NCI-H748 treated with DMSO at 0.1 percent for 48 hours (cell line): ENCODE data around the gene PLXND1.
"Not testable (repeated sequence)": the region's sequence is repeated elsewhere in the genome, so short reads cannot be mapped to it uniquely, and the experiment has no call there.

Source experiments
- DNase-seq: peaks from one replicate; lab custom pipeline; 2025; lab: John Stamatoyannopoulos, UW

Gene PLXND1

DNA sequence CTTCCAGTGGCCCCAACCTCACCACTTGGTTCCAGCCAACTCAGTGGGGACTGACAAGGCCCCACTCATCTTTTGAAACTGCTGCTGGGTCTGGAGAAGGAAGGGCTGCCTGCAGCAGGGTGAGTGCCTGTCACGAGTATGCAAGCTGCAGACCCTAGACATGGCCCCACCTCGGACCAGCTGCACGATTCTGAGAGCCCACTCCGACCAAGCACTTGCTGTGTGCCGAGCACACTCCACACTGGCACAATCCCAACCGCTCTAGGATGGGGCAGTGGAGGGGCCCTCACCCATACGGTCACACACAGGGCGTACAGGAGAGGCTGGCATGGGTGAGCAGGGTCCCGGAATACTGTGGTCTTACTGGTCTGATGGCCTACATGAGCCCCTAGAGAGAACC, 8.0 kb upstream of the PLXND1 start:
- DNase-seq: no peak

DNA sequence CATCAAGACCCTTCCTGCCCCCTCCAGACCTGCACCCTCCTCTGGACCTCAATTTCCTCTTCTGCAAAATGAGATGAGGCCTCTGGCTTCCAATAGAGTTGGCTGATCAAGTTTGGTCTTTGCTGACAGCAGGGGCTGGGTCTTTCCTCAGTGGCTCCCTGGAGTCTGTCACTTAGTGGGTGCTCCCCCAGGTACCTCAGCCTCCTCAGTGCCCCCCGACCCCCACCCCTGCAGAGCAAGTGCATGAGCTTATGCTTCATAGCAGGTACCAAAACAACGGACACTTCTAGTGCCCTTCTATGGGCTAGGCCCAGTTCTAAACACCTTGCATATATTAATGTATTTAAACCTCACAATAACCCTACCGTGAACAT, 6.9 kb upstream of the PLXND1 start:
- no peak for DNase-seq

DNA sequence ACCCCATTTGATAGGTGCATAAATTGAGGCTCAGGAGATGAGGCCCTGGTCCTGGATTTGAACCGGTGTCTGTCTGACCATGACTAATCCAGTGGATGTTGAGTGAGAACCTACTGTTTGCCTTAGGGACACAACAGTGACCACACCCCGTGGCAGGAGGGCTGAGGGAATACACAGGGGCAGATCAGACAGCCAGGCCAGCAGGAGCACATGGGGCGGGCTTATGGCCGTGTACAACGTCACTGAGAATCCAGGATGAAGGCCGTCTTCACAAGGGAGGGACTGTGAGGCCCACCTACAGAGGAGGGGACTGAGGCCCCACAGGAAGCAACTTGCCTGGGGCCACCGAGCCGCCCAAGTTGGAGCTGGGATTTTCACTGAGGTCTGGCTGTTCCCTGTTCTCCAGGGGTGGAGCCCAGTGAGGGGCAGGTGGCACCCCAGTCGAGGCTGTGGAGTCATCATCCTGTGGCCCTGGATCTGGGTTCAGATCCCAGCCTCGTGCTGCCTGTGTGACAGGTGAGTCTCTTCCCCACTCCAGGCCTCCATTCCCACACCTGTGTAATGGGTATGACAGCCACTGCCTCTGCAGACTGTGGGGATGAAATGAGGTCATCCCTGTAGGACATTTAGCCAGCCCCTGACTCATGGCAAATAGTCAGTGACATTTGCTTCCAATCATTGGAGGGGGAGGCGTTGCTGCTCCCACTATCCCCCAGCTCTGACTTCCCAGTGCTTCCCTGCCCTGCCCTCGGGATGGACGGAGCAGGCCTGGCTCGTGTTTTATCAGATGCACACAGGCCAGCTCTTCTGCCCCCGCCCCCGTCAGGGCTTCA, 6.3 kb upstream of the PLXND1 start:
- DNase-seq: no peak

DNA sequence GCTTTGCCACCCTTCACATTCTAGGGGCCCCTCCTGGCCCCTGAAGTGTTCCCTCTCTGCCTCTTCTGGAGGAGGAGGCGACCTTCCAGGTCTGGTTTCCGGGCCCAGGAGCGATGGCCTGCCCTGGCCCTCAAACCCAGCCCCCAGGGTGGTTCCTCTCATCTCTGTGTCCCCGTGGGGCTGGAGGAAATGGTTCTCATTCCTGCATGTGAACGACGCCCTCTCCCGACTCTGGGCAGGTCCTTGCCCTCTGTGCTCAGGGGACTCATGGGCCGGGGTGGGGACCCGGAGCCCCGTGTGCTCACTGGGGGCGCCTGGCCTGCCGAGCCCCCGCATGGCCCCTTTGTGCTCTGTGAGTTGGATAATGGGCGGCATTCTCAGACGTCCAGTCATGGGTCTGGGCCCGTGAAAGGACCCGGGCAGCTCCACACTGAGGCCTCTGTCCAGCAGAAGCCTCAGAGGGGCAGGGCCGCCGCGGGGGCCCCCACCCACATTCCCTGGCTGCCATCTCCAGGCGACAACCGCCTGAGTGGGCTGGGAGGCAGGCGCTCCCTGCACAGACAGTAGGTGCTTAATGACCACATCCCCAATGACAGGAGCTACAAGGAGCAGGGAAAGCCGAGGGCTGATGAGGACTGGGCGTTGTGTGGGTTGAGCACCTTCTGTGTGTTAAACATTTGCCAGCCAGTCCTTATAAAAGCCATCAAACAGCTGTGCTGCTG, 5.5 kb upstream of the PLXND1 start:
- no peak for DNase-seq

DNA sequence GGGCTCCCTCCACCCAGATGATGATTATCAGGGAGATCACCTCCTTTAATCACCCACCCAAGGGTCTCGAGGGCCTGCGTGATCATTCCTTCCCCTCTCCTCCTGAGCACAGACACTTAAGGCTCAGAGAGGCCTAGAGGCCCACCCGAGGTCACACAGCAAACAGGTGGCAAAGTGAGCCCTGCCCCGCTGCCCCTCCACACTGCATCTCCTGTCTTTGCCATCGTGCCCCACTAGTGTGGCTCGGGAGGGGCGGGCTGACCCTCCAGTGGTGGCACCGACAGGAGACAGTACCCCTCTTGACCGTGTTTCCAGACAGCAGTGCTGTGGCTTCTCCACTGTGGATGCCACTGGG, 4.9 kb upstream of the PLXND1 start:
- DNase-seq: no peak

DNA sequence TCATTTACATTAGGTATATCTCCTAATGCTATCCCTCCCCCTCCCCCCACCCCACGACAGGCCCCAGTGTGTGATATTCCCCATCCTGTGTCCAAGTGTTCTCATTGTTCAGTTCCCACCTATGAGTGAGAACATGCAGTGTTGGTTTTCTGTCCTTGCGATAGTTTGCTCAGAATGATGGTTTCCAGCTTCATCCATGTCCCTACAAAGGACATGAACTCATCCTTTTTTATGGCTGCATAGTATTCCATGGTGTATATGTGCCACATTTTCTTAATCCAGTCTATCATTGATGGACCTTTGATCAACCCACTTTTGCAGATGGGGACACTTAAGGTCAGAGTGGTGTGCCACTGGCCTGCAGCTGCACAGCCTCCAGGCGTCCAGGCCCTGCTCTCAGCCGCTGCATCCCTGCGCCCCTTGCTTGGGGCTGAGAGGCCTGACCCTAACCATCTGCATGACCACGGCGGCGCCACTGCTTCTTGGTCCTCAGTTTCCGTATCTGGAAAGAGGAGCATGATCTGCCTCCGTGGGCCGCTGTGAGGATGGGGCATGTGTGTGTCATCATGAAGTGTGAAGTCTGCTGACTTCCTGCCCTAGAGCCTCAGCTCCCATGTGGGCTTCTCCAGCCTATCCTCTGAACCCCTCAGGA, 4.4 kb upstream of the PLXND1 start:
- not testable (repeated sequence) for DNase-seq

DNA sequence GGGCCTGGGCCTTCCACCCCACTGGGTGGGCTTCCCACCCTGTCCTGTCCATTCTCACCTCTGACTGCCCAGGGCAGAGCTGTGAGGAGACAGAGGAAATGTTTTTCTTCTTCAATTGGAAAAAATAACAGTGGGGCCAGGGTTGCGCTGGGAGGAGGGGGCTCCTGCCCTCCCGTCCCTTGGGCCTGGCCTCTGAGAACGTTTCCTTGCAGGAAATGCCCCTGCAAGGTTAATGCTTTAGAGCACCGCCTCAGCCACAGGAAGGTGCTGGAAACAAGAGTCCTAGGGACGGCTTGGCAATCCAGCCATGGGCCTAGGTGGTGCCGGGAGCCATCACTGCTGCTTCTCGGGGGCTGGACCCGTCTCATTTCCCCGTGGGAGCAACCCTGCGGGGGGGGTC, 3.8 kb upstream of the PLXND1 start:
- DNase-seq: no peak

DNA sequence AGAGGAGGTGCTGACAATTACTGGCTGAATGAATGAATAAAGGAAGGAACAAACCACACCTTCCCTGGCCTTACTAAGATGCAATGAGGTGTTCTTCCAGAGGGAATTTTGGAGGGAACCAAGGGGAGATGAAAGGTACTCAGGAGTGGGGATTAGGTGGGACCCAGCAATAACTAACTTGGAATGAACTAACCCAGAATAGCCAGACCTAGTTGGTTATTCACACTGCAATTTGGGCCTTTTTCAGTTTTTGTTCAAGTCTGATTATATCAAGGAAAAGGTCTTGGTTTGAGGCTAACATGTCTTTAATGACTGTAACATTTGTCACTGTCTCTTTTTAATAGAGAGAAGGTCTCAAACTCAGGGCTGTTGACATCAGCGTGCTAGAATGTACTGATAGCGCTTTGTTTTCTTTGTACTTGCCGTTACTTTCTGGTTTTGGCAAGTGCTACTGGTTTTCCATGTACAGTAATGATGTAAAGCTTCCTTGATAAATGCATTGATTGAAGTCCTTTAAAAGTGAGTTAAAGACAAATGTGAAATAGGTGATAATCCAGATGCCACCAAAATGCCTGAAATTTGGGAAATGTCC, 3.2 kb upstream of the PLXND1 start:
- no peak for DNase-seq

DNA sequence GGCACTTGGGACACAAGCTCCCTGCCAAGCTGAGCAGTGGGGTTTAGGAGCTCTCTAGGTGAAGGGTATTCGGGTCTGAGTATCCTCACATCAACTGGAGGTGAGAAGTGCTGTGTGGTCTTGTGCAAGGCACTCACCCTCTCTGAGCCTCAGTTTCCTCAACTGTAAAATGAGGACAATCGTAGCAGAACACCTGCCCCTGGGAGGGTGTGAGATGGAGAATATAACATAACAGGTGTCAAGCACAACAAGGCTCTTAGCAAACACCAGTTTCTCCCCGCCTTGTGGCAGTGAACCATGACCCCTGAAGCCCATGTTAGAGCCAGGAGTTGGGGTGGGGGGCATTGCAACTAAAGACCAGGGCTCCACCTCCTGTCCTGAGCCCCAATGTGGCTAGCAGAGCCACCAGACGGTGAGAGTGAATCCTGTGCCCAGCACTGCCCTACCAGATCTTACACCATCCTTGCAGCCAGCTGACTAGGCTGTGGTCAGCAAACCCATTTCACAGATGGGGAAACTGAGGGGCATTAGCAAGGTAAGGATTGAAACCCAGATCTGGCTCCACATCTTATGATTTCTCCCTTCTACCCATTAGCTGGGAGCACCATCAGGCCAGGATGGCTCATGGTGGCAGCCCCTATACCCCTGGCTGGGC, 2.6 kb upstream of the PLXND1 start:
- DNase-seq: no peak

DNA sequence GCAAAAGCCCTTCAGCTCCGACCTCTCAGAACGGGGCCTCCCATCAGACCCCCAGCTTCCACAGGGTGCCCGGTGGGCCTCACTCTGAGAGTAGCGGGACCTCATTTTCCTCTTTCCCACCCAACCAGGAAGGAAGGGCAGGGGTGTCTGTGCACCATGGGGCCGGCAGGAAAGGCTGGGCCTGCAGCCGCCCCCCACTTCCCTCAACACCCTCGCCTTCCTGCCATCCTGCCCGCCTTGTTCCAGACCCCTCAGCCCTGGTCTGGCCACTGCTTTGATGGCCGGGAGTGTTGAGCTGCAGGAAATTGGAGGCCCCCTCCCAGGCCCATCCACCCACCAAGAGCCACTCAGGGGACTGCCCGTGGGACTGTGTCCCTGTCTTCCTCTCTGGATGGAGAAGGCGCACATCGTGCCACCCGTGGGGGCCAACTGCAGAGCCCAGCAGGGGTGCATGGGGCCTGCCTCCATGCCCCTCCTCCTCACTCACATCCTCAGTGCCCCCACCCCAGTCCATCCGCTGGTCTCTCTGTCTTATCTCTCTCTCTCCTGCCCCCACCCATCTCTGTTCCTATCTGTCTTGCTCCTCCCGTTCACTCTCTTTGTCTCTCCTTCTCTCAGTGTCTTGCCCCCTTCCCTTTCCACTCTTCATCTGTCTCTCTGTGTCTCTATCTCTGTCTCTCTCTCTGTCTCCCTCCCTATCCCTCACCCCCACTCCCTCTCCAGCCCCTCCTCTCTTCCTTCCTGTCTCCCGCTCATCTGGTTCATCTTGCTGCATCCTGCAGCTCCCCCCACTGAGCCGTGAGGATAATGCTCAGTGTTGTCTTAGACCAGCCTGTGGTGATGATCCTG, 1.8 kb upstream of the PLXND1 start:
- DNase-seq: no peak

DNA sequence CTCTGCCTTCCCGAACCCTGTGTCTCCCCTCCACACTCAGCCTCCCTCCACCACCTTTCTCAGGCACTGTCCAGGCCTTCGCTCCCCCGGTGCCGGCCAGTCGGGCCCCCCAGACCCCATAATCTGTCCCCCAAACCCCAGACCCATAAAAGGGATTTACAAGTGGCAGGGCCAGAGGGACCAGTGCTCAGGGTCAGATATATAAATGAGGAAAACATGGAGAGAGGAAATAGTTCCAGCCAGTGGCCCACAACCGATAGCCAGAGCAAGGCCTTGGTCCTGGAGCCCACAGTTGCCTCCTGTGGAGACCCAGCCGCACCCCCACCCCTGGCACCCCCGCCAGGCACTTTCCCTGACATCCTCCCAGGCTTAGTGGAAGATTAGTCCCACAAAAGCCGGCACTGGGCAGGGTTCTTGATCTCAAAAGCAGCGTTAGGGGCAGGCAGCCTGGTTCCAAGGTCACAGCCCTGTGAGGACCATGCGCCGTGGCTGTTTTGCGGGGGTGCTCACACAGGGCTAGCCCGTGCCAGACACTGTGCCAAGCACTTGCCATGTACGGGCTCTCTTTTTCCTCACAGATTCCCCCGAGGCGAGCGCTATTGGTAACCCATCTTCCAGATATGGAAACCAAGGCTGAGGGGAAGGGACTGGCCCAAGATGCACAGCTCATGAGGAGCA, 1.1 kb upstream of the PLXND1 start:
- DNase-seq: no peak

DNA sequence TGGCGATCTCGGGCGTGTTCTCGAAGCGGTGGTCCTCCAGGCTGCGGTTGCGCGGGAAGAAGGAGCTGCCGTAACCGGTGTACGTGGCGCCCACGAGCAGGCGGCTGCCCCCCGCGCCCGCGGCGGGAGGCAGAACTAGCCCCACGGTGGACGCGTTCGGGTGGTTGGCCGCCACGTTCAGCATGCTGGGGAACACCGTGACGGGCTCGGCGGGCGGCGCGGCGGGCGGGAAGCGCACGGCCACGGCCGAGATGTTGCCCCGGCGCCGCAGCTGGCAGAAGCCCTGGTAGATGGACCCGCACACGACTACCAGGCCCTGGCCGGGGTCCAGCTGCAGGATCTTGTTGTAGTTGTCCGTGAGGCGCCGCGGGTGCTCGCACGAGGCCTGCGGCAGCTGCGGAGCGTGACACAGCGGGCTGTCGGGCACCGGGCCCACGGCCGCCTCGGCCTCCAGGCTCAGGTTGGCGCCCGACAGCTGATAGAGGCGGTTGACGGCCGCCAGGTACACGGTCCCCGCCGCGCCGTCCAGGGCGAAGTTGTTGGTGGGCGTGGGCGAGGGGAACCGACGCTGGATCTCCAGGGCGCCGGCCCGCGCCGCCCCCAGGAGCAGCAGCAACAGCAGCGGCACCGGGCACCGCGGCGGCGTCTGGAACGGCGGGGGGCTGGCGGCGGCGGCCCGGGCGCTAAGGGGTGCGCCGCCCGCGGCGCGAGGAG, 397 bp downstream of the PLXND1 start:
- DNase-seq: no peak

DNA sequence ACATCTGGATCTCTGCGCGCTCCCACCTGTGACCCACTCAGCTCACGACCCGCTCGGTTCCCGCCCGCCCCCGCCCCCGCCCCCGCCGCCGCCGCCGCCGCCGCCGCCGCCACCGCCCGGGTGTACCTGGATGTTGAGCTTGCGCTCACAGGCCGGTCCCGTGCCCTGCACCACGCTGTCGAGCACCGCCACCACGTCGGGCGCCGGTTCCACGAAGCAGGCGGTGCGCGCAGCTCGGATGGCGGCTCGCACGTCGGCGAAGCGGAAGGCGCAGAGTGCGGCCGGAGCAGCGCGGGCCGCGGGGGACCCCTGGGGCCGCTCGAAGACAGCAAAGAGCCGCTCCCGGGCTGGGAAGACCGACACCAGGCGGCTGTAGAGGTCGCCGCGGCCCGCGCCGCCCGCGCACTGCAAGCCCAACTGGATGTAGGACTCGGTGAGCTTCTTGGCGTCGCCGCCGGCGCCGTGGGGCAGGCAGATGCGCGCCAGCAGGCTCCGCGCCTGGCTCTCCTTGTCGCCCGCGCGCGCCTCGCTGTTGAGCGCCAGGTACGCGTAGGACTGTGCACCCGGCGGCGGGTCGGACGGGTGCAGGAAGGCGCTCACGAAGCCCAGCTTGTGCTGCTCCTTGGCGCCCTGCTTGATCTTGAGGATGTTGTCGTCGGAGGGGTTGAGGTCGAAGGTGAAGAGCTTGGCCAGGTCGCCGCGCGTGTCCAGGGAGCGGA, 1.1 kb downstream of the PLXND1 start:
- DNase-seq: no peak

DNA sequence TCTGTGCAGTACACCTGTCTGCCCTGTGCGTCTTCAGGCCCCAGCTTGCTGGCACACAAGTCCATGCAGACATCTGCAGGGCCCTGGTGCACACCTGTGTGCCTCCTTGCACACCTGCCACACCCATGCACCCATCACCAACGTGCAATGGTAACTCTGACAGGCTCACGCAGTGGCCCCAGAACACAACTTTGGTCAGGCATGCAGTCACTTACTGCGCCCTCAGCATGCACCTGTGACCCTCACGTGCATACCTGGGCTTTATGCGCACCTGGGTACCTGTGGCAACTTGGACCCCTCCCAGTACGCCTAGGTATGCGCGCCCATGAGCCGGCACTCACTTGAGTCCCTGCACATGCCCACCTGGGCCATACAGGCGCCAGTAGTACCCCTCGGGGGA, 1.7 kb downstream of the PLXND1 start:
- no peak for DNase-seq

DNA sequence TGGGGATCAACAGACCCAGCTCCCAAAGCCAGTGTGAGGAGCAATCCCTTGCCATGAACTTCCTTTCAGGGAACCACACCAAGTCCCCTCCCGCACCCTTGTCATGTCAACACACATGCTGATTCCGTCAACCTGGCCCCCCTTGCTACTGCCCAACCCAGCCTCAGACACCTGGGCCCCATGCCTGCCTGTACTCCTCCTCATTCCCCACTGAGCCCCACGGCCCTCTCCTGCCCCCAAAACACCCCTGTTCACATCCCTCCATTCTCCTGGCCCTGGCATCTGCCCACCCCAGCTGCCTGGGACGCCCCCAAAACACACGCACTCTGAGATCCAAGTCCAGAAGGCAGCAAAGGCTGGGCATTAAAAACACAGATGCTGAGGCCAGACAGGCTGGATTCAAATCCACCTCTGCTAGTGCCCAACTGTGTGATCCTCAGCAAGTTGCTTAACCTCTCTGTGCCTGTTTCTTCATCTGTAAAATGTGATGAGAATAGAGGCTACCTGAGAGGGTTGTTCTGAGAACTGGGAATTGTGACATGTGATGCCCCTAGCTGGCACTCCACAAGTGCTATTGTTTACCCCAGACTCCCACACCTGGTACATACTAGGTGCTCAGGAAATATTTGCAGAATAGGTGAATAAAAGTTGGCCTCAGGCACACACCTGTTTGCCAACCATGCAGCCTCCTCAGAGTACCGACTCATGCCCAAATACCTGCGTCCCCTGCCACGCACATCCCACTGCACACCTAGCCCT, 2.3 kb downstream of the PLXND1 start:
- DNase-seq: no peak

DNA sequence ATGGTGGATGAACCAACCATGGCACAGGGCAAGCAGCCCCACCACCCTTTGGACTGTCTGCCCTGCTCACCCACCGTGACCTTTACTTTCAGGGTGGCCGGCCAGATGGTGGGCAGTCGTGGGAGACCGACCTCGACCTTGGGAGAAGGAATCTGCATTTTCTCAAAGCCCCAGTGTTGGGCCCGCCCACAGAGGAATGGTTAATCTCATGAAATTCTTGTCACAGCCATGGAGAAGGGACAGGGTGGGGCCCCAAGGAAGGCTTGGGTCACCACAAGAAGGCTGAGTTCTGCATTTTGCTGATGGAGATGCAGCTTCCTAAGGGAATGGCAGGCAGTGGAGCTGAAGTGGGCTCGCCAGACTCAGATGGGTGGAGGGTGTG, 2.9 kb downstream of the PLXND1 start:
- DNase-seq: no peak

DNA sequence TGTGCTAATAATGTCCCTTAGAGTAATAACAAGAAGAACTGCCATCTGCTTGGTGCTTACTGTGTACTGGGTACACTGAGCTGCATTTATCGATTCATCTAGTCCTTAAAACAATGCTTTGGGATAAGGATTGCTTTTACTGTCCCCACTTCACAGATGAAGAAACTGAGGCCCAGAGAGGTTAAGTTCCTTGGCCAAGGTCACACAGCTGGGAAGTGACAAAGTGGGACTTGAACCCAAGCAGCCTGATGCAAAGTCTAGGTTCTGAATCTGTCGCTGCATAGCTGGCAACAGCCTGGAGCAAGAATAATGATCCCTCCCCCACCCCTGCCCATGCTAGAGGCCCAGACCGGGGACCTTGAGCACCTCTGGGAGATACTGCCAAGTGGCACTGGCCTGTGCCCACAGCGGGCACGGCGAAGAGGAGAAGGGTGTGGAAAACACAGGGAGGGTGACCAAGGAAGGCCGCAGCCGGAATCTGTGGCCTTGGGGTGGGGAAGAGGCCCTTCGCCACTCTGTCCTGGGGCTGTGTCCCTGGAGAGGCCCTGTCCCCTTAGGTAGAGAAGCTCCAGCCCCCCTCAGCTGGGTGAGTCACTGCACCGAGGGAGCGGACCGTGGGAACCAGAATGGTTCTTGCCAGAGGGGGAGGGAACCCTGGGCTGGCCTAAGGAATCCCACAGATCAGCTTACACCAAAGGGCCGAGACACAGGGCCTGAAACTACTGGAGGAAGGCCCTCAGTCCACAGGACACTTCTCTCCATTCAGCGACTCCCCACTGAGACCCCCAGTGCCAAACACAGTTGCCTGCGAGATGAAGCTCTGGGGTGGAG, 3.5 kb downstream of the PLXND1 start:
- DNase-seq: no peak

DNA sequence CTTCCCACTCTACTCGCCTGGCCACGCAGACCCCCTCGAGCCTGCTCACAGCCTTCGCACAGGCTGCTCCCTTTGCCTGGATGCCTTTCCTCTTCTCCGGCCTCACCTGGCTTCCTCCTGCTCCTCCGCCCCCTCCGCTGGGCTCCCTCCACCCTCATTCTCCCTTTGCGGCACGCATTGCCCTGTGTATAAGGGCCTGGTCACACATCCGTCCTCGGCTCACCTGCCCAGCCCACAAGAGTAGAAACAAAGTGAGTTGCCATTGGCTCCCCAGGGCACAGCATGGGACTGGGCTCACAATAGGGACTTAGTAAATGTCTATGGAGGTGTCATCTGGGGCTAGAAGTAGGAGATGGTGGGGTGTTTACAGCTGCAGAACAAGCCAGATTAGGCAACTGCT, 4.2 kb downstream of the PLXND1 start:
- DNase-seq: no peak
